Right lobe of liver (tissue), 6 donors: ENCODE measurements around the gene PRPF8. TPM values are rescaled to one million over a fixed set of nuclear protein-coding genes. Genes with fewer than 3 reads are reported as not detected.
"Not testable (repeated sequence)": the region's sequence is repeated elsewhere in the genome, so short reads cannot be mapped to it uniquely, and the experiment has no call there.

Experiments used
- ATAC-seq, 4 donors: fragments of 200-7000 bp; cut with Tn5 transposase; one replicate each; pipeline ENCODE4 v1.9.1; 2020; ENCODE audit warnings: mild to moderate bottlenecking in 4 of 4, moderate library complexity in 4 of 4
- DNase-seq, 3 donors: peaks; one replicate each; pipeline ENCODE4 v3.0.0-alpha.2; 2020
- H3K27ac ChIP-seq, 3 donors: fragments of 200-600 bp; one replicate each; pipeline ENCODE4 v1.8.0; 2022
- H3K27me3 ChIP-seq, 2 donors: fragments of 200-600 bp; one replicate each; pipeline ENCODE4 v1.8.0; 2022
- H3K36me3 ChIP-seq, 4 donors: fragments of 200-600 bp; sonication (generic) in 1 of 4; one replicate each; pipeline versions ENCODE4 v1.5.1 to v1.8.0; 2017 to 2022; ENCODE audit warnings: control low read depth in 1 of 4
- H3K4me1 ChIP-seq, 4 donors: fragments of 200-600 bp; sonication (generic) in 1 of 4; one replicate each; pipeline versions ENCODE4 v1.5.1 to v1.8.0; 2017 to 2022; ENCODE audit warnings: control low read depth in 1 of 4
- H3K4me3 ChIP-seq, 3 donors: fragments of 200-600 bp; one replicate each; pipeline ENCODE4 v1.8.0; 2022
- H3K9me3 ChIP-seq, 4 donors: fragments of 200-600 bp; sonication (generic) in 1 of 4; one replicate each; pipeline versions ENCODE4 v1.5.1 to v1.8.0; 2017 to 2022; ENCODE audit warnings: control low read depth in 1 of 4
- CTCF ChIP-seq, 4 donors: fragments of 200-600 bp in 3 of 4; fragments of 450-650 bp in 1 of 4; IDR thresholded peaks; one replicate each; pipeline versions ENCODE4 v1.5.1 to v1.8.0; 2016 to 2022; ENCODE audit warnings: antibody characterized with exemption in 4 of 4, mild to moderate bottlenecking in 2 of 4
- POLR2A ChIP-seq: fragments of 450-650 bp; IDR thresholded peaks from one replicate; pipeline ENCODE4 v1.6.1; 2017; ENCODE audit warnings: antibody characterized with exemption, mild to moderate bottlenecking
- WGBS: methylation state at CpG from one replicate; pipeline ENCODE4 v1.1.6; 2018; ENCODE audit warnings: low coverage, low lambda C conversion rate; ENCODE audit not compliant: insufficient coverage; ENCODE audit errors: missing lambda C conversion rate; 5-methylcytosine and 5-hydroxymethylcytosine counted together
- intact Hi-C, 2 donors: fragments of 100-400 bp; cut with DNase I; formaldehyde crosslinking; loops; one replicate each; pipeline versions ENCODE4 v1.11.2 to v1.14.1; 2022
- total RNA-seq, 6 experiments: library from RNA; depleted of rRNA in 2 of 6; stranded (reverse); fragments of >200 nt in 2 of 6; fragmentation: NEBNext Ultra II Directional in 3 of 6; extraction: Animal tissue kit (Norgen Biotek cat#: 25700) in 3 of 6; gene quantifications; one replicate each; pipeline versions ENCODE4 v1.1.0 to v1.2.4, GENCODE V29; 2016 to 2023
- donor health status: DM: no; HTN: yes; CAD: no.
- donor health status: DM: no; HTN: no; CAD: no.
- donor health status: DM: no; HTN: no; CAD: no.
- donor health status: DM: no; HTN: yes; CAD: no.
- donor health status: DM: no; HTN: yes; CAD: no.

PRPF8 gene
- total RNA-seq, 6 experiments from 2014 or later: 79.3 to 116 (median 102) TPM

GRCh38 chr17:1707107-1707506 is 22.4 kb upstream of the PRPF8 start:
- H3K9me3 ChIP-seq: no peaks in the 10 kb centered on the region
- intact Hi-C loops: loop anchor here in 1 of 2 donors (10.0 kb wide), 1 partner anchor 52 kb away; no protein-coding TSS in a partner anchor
- ATAC-seq (no peak), DNase-seq (no peak)
- TF ChIP-seq POLR2A (no peak), CTCF (IDR thresholded peaks at IDR 0.05) (no peak)
- 77% methylated on average over 5 of the region's 5 CpGs for WGBS
- H3K27ac ChIP-seq: no peak overlapping the region
- no peaks in the 10 kb centered on the region for H3K27me3 ChIP-seq
- peaks cover 0 to 3% (median 0%) of the 10 kb centered on the region in 4 donors for H3K4me1 ChIP-seq
- no peak overlapping the region for H3K4me3 ChIP-seq
- H3K36me3 ChIP-seq: peaks cover 0 to 9% (median 3%) of the 10 kb centered on the region in 4 donors

- H3K9me3 ChIP-seq: no peaks in the 10 kb centered on the region
- H3K36me3 ChIP-seq: no peaks in the 10 kb centered on the region
- no peak overlapping the region for H3K27ac ChIP-seq
- no peak overlapping the region for H3K4me3 ChIP-seq
- TF ChIP-seq CTCF (IDR thresholded peaks at IDR 0.05): no peak
- TF ChIP-seq POLR2A: no peak
- 89% methylated on average over 7 of the region's 7 CpGs for WGBS
- ATAC-seq (no peak), DNase-seq (no peak)
- no peaks in the 10 kb centered on the region for H3K27me3 ChIP-seq
- intact Hi-C loops: loop anchor here in 1 of 2 donors (10.0 kb wide), 1 partner anchor 50 kb away; no protein-coding TSS in a partner anchor
- H3K4me1 ChIP-seq: peaks cover 0 to 3% (median 0%) of the 10 kb centered on the region in 4 donors
Observed at GRCh38 chr17:1705004-1705403, 20.3 kb upstream of the PRPF8 start.

GRCh38 chr17:1703063-1703462 is 18.4 kb upstream of the PRPF8 start:
- TF ChIP-seq CTCF (IDR thresholded peaks at IDR 0.05): no peak
- no peak for TF ChIP-seq POLR2A
- Histone ChIP-seq H3K27me3 (no peaks in the 10 kb centered on the region), H3K36me3 (no peaks in the 10 kb centered on the region), H3K4me1 (no peaks in the 10 kb centered on the region), H3K9me3 (no peaks in the 10 kb centered on the region), H3K4me3 (no peak overlapping the region), H3K27ac (no peak overlapping the region)
- no peak for ATAC-seq
- 63% methylated on average over 4 of the region's 4 CpGs for WGBS
- intact Hi-C loops: loop anchor here in 1 of 2 donors (10.0 kb wide), 1 partner anchor 48 kb away; no protein-coding TSS in a partner anchor
- DNase-seq: no peak

- H3K4me1 ChIP-seq, ATAC-seq, H3K27me3 ChIP-seq, DNase-seq, H3K36me3 ChIP-seq, H3K27ac ChIP-seq, H3K9me3 ChIP-seq, H3K4me3 ChIP-seq: not testable (repeated sequence)
- WGBS: 83% methylated on average over 3 of the region's 5 CpGs
- intact Hi-C loops: loop anchor here in 1 of 2 donors (10.0 kb wide), 1 partner anchor 45 kb away; no protein-coding TSS in a partner anchor
Observed at GRCh38 chr17:1699891-1700290, 15.2 kb upstream of the PRPF8 start.

- TF ChIP-seq CTCF (IDR thresholded peaks at IDR 0.05) (no peak), POLR2A (no peak)
- H3K27ac ChIP-seq: no peak overlapping the region
Observed at GRCh38 chr17:1697681-1698080, 13.0 kb upstream of the PRPF8 start.

More at GRCh38 chr17:1697681-1698080, 13.0 kb upstream of the PRPF8 start:
- intact Hi-C loops: no loop called here
- no peaks in the 10 kb centered on the region for H3K9me3 ChIP-seq
- 39% methylated on average over 4 of the region's 5 CpGs for WGBS
- H3K27me3 ChIP-seq: no peaks in the 10 kb centered on the region
- H3K4me1 ChIP-seq: no peaks in the 10 kb centered on the region
- no peak overlapping the region for H3K4me3 ChIP-seq
- no peaks in the 10 kb centered on the region for H3K36me3 ChIP-seq
- ATAC-seq: no peak
- no peak for DNase-seq
